ENCODE data around the gene RPL37A.

The RPL37A gene

GRCh38 chr2:216453955-216454614 is 44.6 kb upstream of the RPL37A start:
- no peak overlapping the region for H3K9ac ChIP-seq (ENCODE audit: low read depth, low read length)
- H2AFZ ChIP-seq (ENCODE audit: low read depth, low read length) = no peak overlapping the region
- H4K20me1 ChIP-seq (ENCODE audit: insufficient read depth, low read length) = no peaks in the 10 kb centered on the region
- H3K4me2 ChIP-seq (ENCODE audit: insufficient read depth, low read length) = no peak overlapping the region
- H3K79me2 ChIP-seq (ENCODE audit: insufficient read depth, low read length) = no peaks in the 10 kb centered on the region
- DNase-seq (no peak), ATAC-seq (ENCODE audit: insufficient read depth, low read depth) (no peak)
- H3K4me1 ChIP-seq (ENCODE audit: insufficient read depth, low read length) = no peaks in the 10 kb centered on the region
- H3K36me3 ChIP-seq (ENCODE audit: insufficient read depth, low read length) = peaks cover 59% of the 10 kb centered on the region
- no peaks in the 10 kb centered on the region for H3K27me3 ChIP-seq (ENCODE audit: insufficient read depth, low read length, poor library complexity)
- no peaks in the 10 kb centered on the region for H3K9me3 ChIP-seq (ENCODE audit: insufficient read depth, low read length, severe bottlenecking)
- TF ChIP-seq CTCF (IDR thresholded peaks at IDR 0.05; ENCODE audit: borderline replicate concordance, extremely low read depth, low read length, poor library complexity, severe bottlenecking) (no peak), EZH2 (IDR thresholded peaks at IDR 0.05; ENCODE audit: borderline replicate concordance, low read depth, low read length, severe bottlenecking) (no peak)
- no peak overlapping the region for H3K27ac ChIP-seq (ENCODE audit: low read length)
- H3K4me3 ChIP-seq (ENCODE audit: low read depth in 1 of 2, low read length in 2 of 2) = no peak overlapping the region

- Histone ChIP-seq H3K9me3 (ENCODE audit: insufficient read depth, low read length, severe bottlenecking) (no peaks in the 10 kb centered on the region), H3K36me3 (ENCODE audit: insufficient read depth, low read length) (peaks cover 8% of the 10 kb centered on the region; the same call in 1 of the 2 replicates), H2AFZ (ENCODE audit: low read depth, low read length) (no peak overlapping the region), H3K79me2 (ENCODE audit: insufficient read depth, low read length) (no peaks in the 10 kb centered on the region), H3K9ac (ENCODE audit: low read depth, low read length) (no peak overlapping the region), H3K27ac (ENCODE audit: low read length) (no peak overlapping the region), H3K4me1 (ENCODE audit: insufficient read depth, low read length) (no peaks in the 10 kb centered on the region), H4K20me1 (ENCODE audit: insufficient read depth, low read length) (no peaks in the 10 kb centered on the region), H3K27me3 (ENCODE audit: insufficient read depth, low read length, poor library complexity) (no peaks in the 10 kb centered on the region), H3K4me2 (ENCODE audit: insufficient read depth, low read length) (no peak overlapping the region), H3K4me3 (ENCODE audit: low read depth in 1 of 2, low read length in 2 of 2) (no peak overlapping the region)
- DNase-seq (no peak), ATAC-seq (ENCODE audit: insufficient read depth, low read depth) (no peak)
- TF ChIP-seq CTCF (IDR thresholded peaks at IDR 0.05; ENCODE audit: borderline replicate concordance, extremely low read depth, low read length, poor library complexity, severe bottlenecking) = no peak
- no peak for TF ChIP-seq EZH2 (IDR thresholded peaks at IDR 0.05; ENCODE audit: borderline replicate concordance, low read depth, low read length, severe bottlenecking)
Observed at GRCh38 chr2:216463148-216463547, 35.5 kb upstream of the RPL37A start.

GRCh38 chr2:216464104-216464720 is 34.4 kb upstream of the RPL37A start:
- DNase-seq = no peak
- Histone ChIP-seq H2AFZ (ENCODE audit: low read depth, low read length) (no peak overlapping the region), H3K27ac (ENCODE audit: low read length) (no peak overlapping the region)

More at GRCh38 chr2:216464104-216464720, 34.4 kb upstream of the RPL37A start:
- Histone ChIP-seq H3K79me2 (ENCODE audit: insufficient read depth, low read length) (no peaks in the 10 kb centered on the region), H3K4me2 (ENCODE audit: insufficient read depth, low read length) (no peak overlapping the region), H3K4me3 (ENCODE audit: low read depth in 1 of 2, low read length in 2 of 2) (no peak overlapping the region), H4K20me1 (ENCODE audit: insufficient read depth, low read length) (no peaks in the 10 kb centered on the region), H3K9me3 (ENCODE audit: insufficient read depth, low read length, severe bottlenecking) (no peaks in the 10 kb centered on the region), H3K27me3 (ENCODE audit: insufficient read depth, low read length, poor library complexity) (no peaks in the 10 kb centered on the region), H3K36me3 (ENCODE audit: insufficient read depth, low read length) (peaks cover 9% of the 10 kb centered on the region; the same call in 1 of the 2 replicates), H3K4me1 (ENCODE audit: insufficient read depth, low read length) (no peaks in the 10 kb centered on the region), H3K9ac (ENCODE audit: low read depth, low read length) (no peak overlapping the region)
- TF ChIP-seq CTCF (IDR thresholded peaks at IDR 0.05; ENCODE audit: borderline replicate concordance, extremely low read depth, low read length, poor library complexity, severe bottlenecking) (no peak), EZH2 (IDR thresholded peaks at IDR 0.05; ENCODE audit: borderline replicate concordance, low read depth, low read length, severe bottlenecking) (no peak)
- no peak for ATAC-seq (ENCODE audit: insufficient read depth, low read depth)
